Endometrial microvascular endothelial cells (primary cell): ENCODE results near the gene DOK3. TPM values are rescaled to one million over a fixed set of nuclear protein-coding genes. Genes with fewer than 3 reads are reported as not detected.

Experiments
- in situ Hi-C: cut with HindIII; loops from 2 replicates; pipeline ENCODE4 v1.10.0; 2017; ENCODE audit warnings: low sequenced_read_pairs, low pct_unique_long_range_greater_than_20kb; ENCODE audit errors: inconsistent ontology term
- total RNA-seq: library from RNA; depleted of rRNA; stranded (reverse); fragments of >200 nt; gene quantifications from one replicate; pipeline ENCODE4 v1.2.3, GENCODE V29; 2015; ENCODE audit errors: inconsistent ontology term

The DOK3 gene
- total RNA-seq, 1 donor from 2014 or later, result 3.0 TPM

GRCh38 chr5:177474002-177474476, 35.6 kb downstream of the DOK3 start:
- in situ Hi-C loops, result no loop called here

- in situ Hi-C loops, result no loop called here
Measured at GRCh38 chr5:177473443-177474001, 36.1 kb downstream of the DOK3 start, which contains the start of gene DBN1. TSS of gene DBN1 (minus strand) at chr5:177473634. CDS start at chr5:177473521, 113 bp downstream.

GRCh38 chr5:177472460-177473442, 36.9 kb downstream of the DOK3 start:
- in situ Hi-C loops, result no loop called here

- in situ Hi-C loops, result no loop called here
Measured at GRCh38 chr5:177471610-177472356, 37.8 kb downstream of the DOK3 start.

GRCh38 chr5:177470759-177471536, 38.7 kb downstream of the DOK3 start:
- in situ Hi-C loops, result no loop called here

GRCh38 chr5:177469750-177470525, 39.7 kb downstream of the DOK3 start:
- in situ Hi-C loops, result no loop called here

- in situ Hi-C loops, result no loop called here
Measured at GRCh38 chr5:177468685-177469628, 40.7 kb downstream of the DOK3 start.

GRCh38 chr5:177468329-177468684, 41.3 kb downstream of the DOK3 start:
- in situ Hi-C loops, result no loop called here

GRCh38 chr5:177467436-177467835, 42.2 kb downstream of the DOK3 start:
- in situ Hi-C loops, result no loop called here

- in situ Hi-C loops, result no loop called here
Measured at GRCh38 chr5:177466861-177467260, 42.8 kb downstream of the DOK3 start.

GRCh38 chr5:177465044-177465443, 44.6 kb downstream of the DOK3 start:
- in situ Hi-C loops, result no loop called here

GRCh38 chr5:177462021-177462670, 47.5 kb downstream of the DOK3 start:
- in situ Hi-C loops, result no loop called here

GRCh38 chr5:177459819-177460628, 49.6 kb downstream of the DOK3 start:
- in situ Hi-C loops, result no loop called here

GRCh38 chr5:177459357-177459756, 50.3 kb downstream of the DOK3 start:
- in situ Hi-C loops, result no loop called here

DNA sequence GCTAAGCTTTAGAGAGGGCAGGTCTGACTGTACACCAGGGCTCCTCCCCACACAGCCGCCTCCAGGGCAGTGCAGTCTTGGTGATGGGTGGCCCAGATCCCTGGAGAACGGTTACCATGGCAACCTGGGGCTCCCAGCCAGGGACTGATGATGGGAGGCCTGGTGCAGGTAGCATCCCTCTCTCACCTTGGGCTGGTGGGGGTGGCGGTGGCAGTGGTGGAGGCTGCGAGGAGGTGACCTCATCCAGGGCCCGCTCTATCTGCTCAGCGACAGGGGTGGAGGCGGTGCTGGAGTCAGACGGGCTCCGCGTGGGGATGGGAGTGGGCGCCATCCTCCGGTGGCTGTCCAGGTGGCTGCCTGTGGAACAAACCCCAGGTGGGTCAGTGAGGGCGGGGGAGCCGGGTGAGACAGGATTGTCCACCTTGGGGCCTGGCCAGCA, 50.7 kb downstream of the DOK3 start:
- in situ Hi-C loops, result no loop called here
